Stimulated activated CD4-positive, alpha-beta T cell treated with anti-CD3 and anti-CD28 coated beads, Interleukin-1b, Interleukin-23, amount 100 ng/mL, for 24 hours (primary cell): ENCODE measurements around the gene VWC2.

Experiments used
- DNase-seq, 4 experiments: peaks; one replicate each; pipeline ENCODE4 v3.0.0-alpha.2; 2020; ENCODE audit warnings: low read depth in 4 of 4, low spot score in 1 of 4

Gene VWC2

DNA sequence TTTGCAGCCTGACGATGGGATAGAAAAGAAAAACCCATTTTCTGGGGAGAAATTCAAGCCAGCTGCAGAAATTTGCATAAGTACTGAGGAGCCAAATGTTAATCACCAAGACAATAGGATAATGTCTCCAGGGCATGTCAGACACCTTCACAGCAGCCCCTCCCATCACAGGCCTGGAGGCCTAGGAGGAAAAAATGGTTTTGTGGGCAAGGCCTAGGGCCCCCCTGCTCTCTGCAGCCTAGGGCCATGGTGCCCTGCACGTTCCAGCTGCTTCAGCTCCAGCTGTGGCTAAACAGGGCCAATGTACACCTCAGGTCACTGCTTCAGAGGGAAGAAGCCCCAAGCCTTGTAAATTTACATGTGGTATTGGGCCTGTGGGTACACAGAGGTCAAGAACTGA is 158.2 kb downstream of the VWC2 start:
- DNase-seq = no peak

DNA sequence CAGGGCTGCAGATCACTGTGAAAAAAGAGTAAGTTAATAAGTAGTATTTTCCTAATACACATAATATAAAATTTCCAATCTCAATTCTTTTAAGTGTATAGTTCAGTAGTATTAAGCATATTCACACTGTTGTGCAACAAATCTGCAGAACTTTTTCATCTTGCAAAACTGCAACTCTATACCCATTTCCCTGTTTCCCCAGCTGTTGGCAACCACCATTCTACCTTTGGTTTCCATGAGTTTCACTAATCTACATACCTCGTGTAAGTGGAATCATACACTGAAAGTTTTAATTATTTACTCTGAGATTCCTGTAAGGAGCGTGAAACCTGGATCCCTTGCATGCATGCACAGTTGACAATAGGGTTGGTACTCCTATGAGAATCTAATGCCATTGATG is 164.2 kb downstream of the VWC2 start:
- no peak for DNase-seq
